ENCODE data around the gene ADRB1.

Gene ADRB1

DNA sequence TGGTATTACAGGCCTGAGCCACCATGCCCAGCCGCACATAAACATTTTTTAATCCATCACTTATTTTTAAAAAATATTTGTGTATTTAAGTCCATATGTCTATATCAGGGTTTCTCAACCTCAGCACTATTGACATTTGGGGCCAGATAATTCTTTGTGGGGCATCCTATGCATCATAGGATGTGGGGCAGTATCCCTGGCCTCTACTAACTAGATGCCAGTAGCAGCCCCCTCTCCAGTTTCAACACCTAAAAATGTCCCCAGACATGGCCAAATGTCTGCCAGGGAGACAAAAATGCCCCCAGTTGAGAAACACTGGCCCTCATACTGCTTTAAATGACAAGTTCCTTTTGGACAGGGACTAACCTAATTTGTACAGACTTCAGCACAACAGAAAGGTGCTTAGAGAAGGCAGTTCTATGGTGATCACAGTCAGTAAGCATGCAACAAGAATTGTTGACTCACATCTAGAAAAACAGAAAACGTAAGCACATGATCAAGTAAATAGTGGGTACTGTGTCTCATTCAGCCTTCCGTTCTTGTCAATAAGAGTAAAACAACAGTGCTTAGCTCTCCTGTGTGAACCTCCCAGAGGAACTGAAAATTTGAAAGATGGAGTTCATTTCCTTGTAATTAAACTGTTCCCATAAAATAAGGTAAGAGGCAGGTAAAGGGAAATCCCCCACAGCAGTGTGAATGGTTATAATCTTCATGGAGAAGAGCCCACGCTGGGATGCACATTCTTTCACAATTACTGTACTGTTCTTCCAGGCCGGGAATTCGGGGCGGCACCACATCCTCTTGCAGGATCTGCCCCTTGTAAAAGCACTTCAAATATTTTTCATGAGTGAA lies 17.3 kb upstream of the ADRB1 start:
- DNase-seq = peak; percentile 84

DNA sequence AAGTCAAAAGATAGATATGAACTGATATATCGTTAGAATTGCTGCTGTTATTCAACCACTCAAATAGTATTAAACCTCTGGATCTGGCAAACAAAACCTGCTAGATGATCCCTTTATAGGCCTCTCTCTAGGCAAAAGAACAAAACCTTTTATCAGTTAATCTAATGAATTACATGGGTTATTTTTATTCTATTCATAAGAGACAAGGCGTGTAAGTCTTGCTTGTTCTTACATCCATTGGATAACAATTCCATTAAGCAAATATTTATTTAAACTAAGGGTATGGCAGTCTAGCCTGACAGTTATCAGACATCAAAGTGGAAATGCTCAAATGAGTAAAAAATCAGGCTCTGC lies 16.6 kb upstream of the ADRB1 start:
- DNase-seq = no peak

DNA sequence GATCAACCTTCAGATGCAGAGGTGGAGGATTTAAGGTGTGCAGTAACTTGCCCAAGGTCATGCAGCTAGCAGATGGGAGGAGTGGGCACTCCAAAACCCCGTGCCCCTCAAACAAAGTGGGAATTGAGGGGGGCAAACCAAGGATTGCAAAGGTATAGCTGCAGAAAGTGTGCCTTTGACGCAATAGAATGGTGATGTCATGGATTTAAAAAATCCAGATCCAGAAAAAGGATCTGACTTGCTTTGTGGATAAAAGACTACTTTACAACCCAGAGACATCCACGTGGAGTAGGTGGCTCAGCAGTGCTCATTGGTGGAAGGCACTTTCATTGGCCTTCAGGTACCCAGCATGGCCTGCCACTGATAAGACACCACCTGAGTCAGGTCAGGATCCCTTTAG lies 15.7 kb upstream of the ADRB1 start:
- DNase-seq = no peak

DNA sequence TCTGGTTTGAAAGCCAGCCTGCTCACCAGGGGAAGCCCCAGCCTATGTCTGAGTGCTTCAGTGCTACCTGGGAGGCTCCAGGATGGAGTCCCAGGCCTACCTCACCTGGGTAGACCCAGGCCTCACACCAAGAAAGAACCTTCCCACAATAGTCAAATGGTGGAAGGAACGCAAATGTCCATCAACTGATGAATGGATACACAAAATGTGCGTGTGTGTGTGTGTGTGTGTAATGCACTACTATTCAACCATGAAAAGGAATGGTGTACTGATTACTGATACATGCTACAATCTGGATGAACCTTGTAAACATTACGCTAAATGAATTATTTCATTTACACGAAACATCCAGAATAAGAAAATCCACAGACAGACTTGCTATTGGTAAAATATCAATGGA lies 15.2 kb upstream of the ADRB1 start:
- no peak for DNase-seq

DNA sequence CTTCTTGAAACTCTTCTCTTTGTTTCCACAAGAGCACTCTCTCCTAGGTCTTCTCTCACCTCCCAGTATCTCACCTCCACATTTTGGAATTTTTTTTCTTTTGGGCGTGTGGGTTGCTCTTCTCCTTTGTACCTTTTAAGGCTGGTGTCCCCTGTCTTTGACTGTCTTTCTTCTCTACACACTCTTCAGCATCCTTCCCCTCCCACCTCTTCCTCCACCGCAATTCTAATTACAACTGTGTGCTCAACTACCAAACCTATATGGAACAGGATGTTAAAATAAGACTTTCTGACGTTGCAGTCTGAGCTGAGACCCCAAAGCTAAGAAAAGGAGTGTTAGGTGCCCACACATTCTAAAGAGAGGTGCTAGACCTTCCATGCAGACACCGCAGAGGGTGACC lies 14.0 kb upstream of the ADRB1 start:
- no peak for DNase-seq

DNA sequence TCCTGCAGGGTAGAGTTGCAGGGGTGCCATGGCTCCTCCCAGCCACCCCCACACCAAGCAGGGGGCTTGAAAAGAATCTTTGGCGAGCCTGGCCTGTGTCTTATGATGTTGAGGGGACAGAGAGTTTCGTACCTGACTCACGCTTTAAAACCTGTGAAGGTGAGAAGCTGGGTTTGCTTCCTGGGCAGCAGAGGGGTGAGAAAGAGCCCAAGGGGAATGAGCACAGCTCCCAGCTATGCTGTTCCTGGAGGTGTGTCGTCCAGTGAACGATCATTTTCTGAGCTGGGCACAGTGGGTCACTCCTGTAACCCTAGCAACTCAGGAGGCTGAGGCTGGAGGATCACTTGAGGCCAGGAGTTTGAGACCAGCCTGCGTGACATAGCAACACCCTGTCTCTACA lies 13.5 kb upstream of the ADRB1 start:
- DNase-seq = no peak

DNA sequence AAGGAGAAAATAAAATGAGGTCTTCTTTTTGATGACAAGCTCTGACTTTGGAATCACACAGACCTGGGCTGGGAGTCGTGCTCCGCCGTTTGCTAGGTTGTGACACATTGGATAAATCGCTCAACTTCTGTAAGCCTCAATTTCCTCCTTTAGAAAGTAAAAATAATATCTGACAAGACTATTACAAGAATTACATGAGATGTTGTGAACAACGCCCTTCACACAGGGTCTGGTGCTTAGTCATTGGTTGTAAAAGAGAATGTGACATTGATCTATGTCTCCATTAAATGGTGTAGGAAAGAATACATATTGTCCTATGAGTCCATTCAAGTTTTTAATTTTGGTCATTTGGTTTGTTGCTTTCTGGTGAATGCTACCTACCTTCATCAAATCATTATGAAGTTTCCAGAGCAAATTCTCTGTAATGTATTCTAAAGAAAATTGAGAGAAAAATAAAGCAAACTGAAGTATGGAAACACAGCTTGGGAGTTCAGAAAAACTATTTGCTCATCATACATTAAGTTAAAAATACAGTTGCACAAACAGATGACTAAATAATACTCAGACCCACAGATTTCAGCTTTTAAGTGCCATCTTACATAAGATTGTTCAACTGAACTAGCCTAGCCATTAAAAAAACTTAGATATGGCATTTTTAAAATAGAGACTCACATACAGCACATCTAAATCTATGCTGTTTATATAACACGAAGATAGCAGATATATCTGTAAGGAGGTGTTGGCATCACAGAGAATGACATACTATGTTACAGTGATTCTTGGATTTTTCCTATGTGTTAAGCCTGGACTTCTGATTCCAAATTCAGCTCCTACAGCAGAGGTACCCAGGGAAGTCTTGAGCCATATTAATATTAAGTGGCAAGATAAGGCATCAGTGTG lies 12.3 kb upstream of the ADRB1 start:
- DNase-seq = no peak

DNA sequence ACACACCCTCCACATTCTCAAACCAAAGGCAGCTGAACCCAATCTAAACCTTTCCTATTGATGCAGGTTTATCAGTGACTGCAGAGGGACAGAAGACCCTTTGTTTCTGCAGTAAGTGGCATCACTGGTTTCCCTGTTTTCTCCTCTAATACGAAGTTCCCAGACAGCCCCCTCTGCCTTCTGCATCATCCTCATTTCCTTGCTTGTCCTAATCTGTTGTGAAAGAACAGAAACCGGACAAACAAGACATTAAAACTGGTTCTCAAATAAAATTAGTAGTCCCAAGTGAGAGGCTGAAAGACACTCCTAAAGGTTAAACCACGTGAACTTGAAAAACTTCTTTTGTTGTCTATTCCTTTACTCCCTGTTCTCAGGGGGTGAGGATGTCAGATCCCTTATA lies 10.1 kb upstream of the ADRB1 start:
- no peak for DNase-seq

DNA sequence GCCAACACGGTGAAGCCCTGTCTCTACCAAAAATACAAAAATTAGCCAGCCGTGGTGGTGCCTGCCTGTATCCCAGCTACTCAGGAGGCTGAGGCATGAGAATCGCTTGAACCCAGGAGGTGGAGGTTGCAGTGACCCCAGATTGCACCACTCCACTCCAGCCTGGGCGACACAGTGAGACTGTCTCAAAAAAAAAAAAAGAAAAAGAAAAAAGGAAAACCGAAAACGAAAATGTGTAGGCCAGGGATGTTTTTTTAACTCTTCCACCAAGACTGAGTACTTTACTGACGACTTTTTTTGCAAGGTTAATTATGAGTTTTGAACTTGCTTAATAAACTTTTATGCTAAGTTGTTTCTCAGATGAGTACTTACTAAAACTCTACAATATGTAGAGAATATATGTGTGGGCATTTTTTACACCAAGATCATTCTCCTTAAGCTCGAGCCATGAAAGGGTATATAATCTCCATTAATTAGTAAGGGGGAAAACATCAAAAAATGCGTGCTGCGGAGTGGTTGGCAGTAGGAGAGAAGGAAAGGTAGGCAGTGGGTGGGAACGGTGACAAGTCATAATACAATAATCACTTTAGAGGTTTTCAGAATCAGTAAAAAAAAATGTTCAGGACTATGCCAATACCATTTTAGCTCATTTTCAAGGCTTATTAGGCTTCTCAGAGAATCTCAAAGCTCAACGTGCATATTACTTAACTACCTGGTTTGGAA lies 8.6 kb upstream of the ADRB1 start:
- DNase-seq = no peak

DNA sequence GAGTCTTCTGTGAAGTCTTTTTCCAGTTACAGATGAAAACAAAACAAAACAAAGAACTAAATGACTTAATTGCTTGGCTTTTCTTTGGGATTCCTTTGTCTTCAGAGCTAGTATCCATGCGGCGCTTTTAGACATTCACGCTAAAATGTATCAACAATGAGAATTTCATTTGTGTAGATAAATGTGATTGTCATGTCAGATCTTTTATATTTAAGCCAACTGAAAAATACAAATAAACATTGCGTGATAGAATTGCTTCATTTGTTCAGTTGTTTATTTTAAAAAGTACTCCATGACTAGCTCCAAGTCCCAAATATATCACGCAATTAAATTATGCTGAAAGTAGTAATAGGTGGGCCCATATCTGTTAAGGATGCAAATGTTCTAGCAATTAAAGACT lies 7.9 kb upstream of the ADRB1 start:
- no peak for DNase-seq

DNA sequence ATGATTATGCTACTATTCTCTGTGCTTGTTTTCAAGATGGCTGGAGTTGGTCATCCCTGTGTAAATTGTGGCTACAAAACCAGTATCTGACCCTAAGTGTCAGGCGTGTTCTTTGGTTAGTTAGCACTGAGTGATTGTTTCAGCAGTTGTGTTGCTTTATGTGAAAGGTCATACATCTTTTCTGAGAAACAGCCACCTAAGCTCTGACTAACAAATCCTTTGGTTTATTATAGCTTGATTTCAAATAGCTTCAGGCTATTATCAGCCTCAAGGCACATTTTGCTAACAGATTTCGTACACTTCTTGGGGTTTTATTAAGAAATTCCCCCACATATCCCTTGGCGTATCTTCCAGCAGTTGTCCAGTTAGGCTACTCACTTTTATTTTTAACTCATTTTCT lies 4.8 kb upstream of the ADRB1 start:
- DNase-seq = no peak

DNA sequence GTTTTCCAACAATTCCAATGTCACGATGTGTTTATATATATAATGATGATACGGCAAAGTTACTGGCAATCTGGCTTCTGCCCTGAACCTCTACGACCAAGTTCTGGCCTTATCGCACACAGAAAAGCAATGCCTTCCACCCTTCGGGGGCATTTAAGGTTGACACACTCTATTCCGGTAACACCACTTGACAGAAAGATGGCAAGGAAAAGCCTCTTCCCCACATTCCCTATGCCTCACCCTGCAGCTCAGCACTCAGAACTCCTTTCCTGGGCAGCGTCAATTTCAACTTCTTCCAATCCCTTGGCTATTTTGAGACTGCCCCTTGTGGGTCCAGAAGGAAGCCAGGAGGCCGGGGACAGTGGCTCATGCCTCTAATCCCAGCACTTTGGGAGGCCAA lies 2.5 kb upstream of the ADRB1 start:
- DNase-seq = no peak

DNA sequence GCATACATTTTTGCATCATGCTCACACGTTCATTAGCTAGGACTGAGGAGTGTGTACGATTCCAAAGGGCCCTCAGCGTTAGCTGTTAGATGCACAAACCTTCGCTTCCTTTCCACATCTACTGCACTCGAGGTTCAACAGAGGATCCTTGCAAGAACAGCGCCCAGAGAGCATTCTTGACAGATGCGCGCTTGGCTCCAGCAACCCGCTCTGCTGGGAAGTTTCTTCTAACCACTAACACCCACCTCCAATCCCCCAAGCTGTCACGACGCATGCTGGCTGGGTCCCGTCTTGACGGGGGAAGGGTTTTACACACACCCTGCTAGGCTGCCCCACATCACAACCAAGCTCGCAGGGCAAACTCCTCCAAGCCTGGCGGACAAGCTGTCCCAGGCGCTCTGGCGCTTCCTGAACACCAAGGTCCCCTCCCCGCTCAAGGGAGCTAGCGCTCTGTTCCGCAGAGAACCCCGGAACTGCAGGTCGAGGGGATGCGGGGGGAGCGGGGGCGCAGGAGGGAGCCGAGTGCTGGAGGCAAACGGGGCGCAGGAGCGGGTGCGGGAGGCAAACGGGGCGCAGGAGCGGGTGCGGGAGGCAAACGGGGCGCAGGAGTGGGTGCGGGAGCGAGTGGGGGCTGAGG lies 653 bp upstream of the ADRB1 start:
- peak; percentile 31 for DNase-seq

DNA sequence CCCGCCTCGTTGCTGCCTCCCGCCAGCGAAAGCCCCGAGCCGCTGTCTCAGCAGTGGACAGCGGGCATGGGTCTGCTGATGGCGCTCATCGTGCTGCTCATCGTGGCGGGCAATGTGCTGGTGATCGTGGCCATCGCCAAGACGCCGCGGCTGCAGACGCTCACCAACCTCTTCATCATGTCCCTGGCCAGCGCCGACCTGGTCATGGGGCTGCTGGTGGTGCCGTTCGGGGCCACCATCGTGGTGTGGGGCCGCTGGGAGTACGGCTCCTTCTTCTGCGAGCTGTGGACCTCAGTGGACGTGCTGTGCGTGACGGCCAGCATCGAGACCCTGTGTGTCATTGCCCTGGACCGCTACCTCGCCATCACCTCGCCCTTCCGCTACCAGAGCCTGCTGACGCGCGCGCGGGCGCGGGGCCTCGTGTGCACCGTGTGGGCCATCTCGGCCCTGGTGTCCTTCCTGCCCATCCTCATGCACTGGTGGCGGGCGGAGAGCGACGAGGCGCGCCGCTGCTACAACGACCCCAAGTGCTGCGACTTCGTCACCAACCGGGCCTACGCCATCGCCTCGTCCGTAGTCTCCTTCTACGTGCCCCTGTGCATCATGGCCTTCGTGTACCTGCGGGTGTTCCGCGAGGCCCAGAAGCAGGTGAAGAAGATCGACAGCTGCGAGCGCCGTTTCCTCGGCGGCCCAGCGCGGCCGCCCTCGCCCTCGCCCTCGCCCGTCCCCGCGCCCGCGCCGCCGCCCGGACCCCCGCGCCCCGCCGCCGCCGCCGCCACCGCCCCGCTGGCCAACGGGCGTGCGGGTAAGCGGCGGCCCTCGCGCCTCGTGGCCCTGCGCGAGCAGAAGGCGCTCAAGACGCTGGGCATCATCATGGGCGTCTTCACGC lies 825 bp downstream of the ADRB1 start:
- DNase-seq = no peak

DNA sequence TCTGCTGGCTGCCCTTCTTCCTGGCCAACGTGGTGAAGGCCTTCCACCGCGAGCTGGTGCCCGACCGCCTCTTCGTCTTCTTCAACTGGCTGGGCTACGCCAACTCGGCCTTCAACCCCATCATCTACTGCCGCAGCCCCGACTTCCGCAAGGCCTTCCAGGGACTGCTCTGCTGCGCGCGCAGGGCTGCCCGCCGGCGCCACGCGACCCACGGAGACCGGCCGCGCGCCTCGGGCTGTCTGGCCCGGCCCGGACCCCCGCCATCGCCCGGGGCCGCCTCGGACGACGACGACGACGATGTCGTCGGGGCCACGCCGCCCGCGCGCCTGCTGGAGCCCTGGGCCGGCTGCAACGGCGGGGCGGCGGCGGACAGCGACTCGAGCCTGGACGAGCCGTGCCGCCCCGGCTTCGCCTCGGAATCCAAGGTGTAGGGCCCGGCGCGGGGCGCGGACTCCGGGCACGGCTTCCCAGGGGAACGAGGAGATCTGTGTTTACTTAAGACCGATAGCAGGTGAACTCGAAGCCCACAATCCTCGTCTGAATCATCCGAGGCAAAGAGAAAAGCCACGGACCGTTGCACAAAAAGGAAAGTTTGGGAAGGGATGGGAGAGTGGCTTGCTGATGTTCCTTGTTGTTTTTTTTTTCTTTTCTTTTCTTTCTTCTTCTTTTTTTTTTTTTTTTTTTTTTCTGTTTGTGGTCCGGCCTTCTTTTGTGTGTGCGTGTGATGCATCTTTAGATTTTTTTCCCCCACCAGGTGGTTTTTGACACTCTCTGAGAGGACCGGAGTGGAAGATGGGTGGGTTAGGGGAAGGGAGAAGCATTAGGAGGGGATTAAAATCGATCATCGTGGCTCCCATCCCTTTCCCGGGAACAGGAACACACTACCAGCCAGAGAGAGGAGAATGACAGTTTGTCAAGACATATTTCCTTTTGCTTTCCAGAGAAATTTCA lies 1.7 kb downstream of the ADRB1 start:
- no peak for DNase-seq

DNA sequence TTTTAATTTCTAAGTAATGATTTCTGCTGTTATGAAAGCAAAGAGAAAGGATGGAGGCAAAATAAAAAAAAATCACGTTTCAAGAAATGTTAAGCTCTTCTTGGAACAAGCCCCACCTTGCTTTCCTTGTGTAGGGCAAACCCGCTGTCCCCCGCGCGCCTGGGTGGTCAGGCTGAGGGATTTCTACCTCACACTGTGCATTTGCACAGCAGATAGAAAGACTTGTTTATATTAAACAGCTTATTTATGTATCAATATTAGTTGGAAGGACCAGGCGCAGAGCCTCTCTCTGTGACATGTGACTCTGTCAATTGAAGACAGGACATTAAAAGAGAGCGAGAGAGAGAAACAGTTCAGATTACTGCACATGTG lies 2.4 kb downstream of the ADRB1 start:
- DNase-seq = no peak

DNA sequence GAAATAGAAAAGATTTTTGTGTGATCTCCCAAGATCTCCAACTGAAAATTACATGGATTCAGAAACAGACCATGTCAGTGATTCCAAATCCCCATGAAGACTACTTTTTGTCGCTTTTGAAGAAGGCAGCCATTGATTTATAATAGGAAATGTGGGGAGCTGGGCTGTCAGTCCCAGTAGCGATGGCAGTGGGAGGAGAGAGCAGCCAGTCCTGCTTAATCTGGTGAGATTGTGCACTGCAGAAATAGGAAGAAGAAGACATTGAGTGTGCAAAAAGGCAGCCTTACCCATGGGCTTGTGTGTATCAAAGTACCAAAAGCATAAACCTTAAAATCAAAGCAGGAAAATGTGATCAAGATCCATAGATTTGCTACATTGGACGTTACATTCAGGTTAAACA lies 4.8 kb downstream of the ADRB1 start:
- DNase-seq = no peak

DNA sequence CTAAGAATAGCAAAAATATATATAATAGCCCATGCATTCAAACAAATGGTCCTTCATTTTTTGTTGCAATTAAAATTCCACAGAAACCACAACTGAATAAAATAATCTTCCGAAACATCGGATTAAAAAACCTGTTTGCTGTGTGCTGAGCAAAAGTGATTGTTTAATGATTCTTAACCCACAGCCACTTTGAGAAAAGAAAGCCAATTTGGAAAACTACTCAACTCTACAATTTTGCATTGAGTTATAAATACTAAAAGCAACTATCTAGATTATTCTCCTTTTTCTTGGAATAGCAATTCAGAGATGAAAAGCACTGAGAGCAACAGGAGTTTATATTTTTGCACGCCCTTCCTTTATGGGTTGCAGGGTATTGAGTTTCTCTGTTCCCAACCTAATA lies 8.0 kb downstream of the ADRB1 start:
- no peak for DNase-seq

DNA sequence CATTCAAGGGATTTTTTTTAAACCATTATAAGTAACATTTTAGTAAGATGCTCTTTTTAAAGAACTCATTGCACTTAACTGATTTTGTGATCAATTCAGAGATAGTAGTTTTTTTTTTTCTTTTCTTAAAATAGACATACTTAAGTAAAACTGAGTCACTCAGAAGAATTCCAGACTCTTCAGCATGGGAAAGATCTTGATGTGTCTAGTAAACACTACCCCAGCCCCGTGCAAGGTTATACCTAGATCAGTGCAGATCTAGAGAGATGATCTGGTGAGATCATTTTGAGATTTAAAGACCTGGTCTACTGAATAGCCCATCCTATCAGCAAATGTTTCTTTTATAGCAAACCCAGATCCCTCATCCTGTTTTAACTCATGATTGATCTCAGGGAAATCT lies 8.6 kb downstream of the ADRB1 start:
- peak; percentile 22 for DNase-seq

DNA sequence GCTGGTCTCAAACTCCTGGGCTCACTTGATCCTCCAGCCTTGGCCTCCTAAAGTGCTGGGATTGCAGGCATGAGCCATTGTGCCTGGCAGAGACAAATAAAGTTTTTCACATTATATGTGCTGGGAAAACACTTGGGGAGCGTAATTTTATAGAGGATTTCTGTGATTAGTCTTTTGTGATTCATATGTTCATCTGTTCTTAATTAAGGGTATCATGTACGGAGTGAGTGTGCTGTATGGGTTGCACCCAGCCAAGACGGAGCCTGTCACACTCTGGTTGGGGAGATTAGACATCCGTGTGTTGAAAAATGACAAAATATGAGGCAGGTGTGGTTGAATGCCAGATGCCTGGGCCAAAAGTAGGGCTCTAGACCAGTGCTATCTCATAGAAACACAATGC lies 10.3 kb downstream of the ADRB1 start:
- DNase-seq = peak; percentile 78

DNA sequence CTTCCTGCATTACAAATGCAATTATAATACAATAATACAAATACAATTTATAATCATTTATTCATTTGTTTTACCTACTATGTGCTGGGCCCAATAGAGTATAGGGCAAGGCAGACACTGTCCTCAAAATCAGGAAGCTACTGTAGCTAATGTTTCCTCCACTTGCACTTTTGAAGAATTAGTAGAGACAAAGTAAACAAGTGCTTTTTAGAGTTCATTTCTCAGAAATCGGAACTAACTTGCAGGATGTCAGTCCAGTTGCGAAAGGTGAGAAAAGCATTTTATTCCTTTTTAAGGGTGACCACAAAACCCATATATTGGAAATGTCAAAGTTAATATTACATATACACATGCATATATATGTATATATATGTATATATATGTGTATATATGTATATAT lies 14.2 kb downstream of the ADRB1 start:
- DNase-seq = no peak

Measured in fibroblast of skin of right biceps (primary cell).